Urinary bladder (tissue), 4 donors: ENCODE results near the gene TTLL8. TPM values are rescaled to one million over a fixed set of nuclear protein-coding genes. Genes with fewer than 3 reads are reported as not detected.

Experiments
- DNase-seq: peaks from one replicate; pipeline ENCODE4 v3.0.0-alpha.2; 2015; ENCODE audit errors: extremely low spot score
- H3K27ac ChIP-seq: one replicate; pipeline ENCODE4 v1.5.1; 2013; ENCODE audit warnings: low read depth, mild to moderate bottlenecking, moderate library complexity
- H3K36me3 ChIP-seq: one replicate; pipeline ENCODE4 v1.6.1; 2013; ENCODE audit warnings: mild to moderate bottlenecking, moderate library complexity; ENCODE audit not compliant: insufficient read depth
- H3K4me1 ChIP-seq: one replicate; pipeline ENCODE4 v1.6.1; 2013; ENCODE audit warnings: mild to moderate bottlenecking, moderate library complexity; ENCODE audit not compliant: insufficient read depth
- H3K4me3 ChIP-seq: one replicate; pipeline ENCODE4 v1.5.1; 2013; ENCODE audit warnings: low read depth, low read length
- WGBS: extraction: QIAGEN DNeasy Blood & Tissue Kit; methylation state at CpG from one replicate; pipeline ENCODE4 v1.1.7; 2013; 5-methylcytosine and 5-hydroxymethylcytosine counted together
- polyA plus RNA-seq: library from polyadenylated mRNA; stranded (reverse); fragments of 200-250 nt; gene quantifications from one replicate; pipeline ENCODE4 v1.2.3, GENCODE V29; 2013
- total RNA-seq: library from RNA; depleted of rRNA; stranded (reverse); fragments of >200 nt; gene quantifications from one replicate; pipeline ENCODE4 v1.2.3, GENCODE V29; 2014
- donor health status: healthy with polysubstance abuse.
- donor health status: healthy.

Gene TTLL8
- total and polyA plus RNA-seq, 2 donors, result not detected

GRCh38 chr22:50019316-50019715 is 38.8 kb downstream of the TTLL8 start:
- Histone ChIP-seq H3K27ac (no peak overlapping the region), H3K36me3 (no peaks in the 10 kb centered on the region), H3K4me3 (no peak overlapping the region), H3K4me1 (peaks cover 3% of the 10 kb centered on the region)
- 58% methylated on average over 3 of the region's 3 CpGs for WGBS
- DNase-seq, result no peak

GRCh38 chr22:50018608-50019285 is 39.4 kb downstream of the TTLL8 start:
- 66% methylated on average over 11 of the region's 11 CpGs for WGBS
- no peaks in the 10 kb centered on the region for H3K36me3 ChIP-seq
- H3K4me3 ChIP-seq, result no peak overlapping the region
- no peak overlapping the region for H3K27ac ChIP-seq
- peaks cover 3% of the 10 kb centered on the region for H3K4me1 ChIP-seq
- no peak for DNase-seq

GRCh38 chr22:50017701-50018224 is 40.3 kb downstream of the TTLL8 start:
- DNase-seq, result no peak
- Histone ChIP-seq H3K27ac (no peak overlapping the region), H3K4me3 (no peak overlapping the region), H3K36me3 (no peaks in the 10 kb centered on the region), H3K4me1 (peaks cover 3% of the 10 kb centered on the region)
- 84% methylated on average over 6 of the region's 6 CpGs for WGBS

GRCh38 chr22:50016988-50017700 is 41.0 kb downstream of the TTLL8 start:
- no peak for DNase-seq
- 76% methylated on average over 21 of the region's 21 CpGs for WGBS
- H3K36me3 ChIP-seq, result no peaks in the 10 kb centered on the region
- H3K4me1 ChIP-seq, result peaks cover 3% of the 10 kb centered on the region
- H3K4me3 ChIP-seq, result no peak overlapping the region
- H3K27ac ChIP-seq, result no peak overlapping the region

- DNase-seq, result no peak
- Histone ChIP-seq H3K4me3 (no peak overlapping the region), H3K27ac (no peak overlapping the region), H3K36me3 (no peaks in the 10 kb centered on the region), H3K4me1 (peaks cover 3% of the 10 kb centered on the region)
- WGBS, result 85% methylated on average over 20 of the region's 20 CpGs
These were observed 41.6 kb downstream of the TTLL8 start for GRCh38 chr22:50016308-50016987.

GRCh38 chr22:50015451-50016307 is 42.4 kb downstream of the TTLL8 start:
- no peak for DNase-seq
- Histone ChIP-seq H3K36me3 (no peaks in the 10 kb centered on the region), H3K4me1 (peaks cover 5% of the 10 kb centered on the region), H3K27ac (no peak overlapping the region), H3K4me3 (no peak overlapping the region)
- WGBS, result 45% methylated on average over 30 of the region's 30 CpGs

GRCh38 chr22:50014655-50015401 is 43.3 kb downstream of the TTLL8 start:
- 3% methylated on average over 90 of the region's 91 CpGs for WGBS
- no peak overlapping the region for H3K27ac ChIP-seq
- H3K4me3 ChIP-seq, result no peak overlapping the region
- peaks cover 5% of the 10 kb centered on the region for H3K4me1 ChIP-seq
- no peak for DNase-seq
- no peaks in the 10 kb centered on the region for H3K36me3 ChIP-seq

GRCh38 chr22:50014053-50014501 is 44.0 kb downstream of the TTLL8 start:
- H3K4me3 ChIP-seq, result no peak overlapping the region
- no peak overlapping the region for H3K27ac ChIP-seq
- no peak for DNase-seq
- no peaks in the 10 kb centered on the region for H3K36me3 ChIP-seq
- peaks cover 5% of the 10 kb centered on the region for H3K4me1 ChIP-seq
- WGBS, result 63% methylated on average over 16 of the region's 16 CpGs

- H3K4me3 ChIP-seq, result no peak within 1 kb of the TSS
- 63% methylated on average over 29 of the region's 29 CpGs for WGBS
- DNase-seq, result no peak
- no peak within 1 kb of the TSS for H3K27ac ChIP-seq
- H3K36me3 ChIP-seq, result no peaks in the 10 kb centered on the region
- peaks cover 5% of the 10 kb centered on the region for H3K4me1 ChIP-seq
These were observed 45.6 kb downstream of the TTLL8 start, which contains the start of gene IL17REL for GRCh38 chr22:50012211-50013181. IL17REL (minus strand) TSS chr22:50012765; CDS start chr22:50012646, 119 bp downstream.

- Histone ChIP-seq H3K27ac (no peak overlapping the region), H3K36me3 (no peaks in the 10 kb centered on the region), H3K4me3 (no peak overlapping the region), H3K4me1 (peaks cover 5% of the 10 kb centered on the region)
- DNase-seq, result no peak
- WGBS, result 57% methylated on average over 18 of the region's 18 CpGs
These were observed 46.5 kb downstream of the TTLL8 start for GRCh38 chr22:50011447-50012210.
